Urothelium cell line (cell line): ENCODE results near the gene GRAMD2A.

ENCODE experiments used
- DNase-seq: peaks from one replicate; pipeline ENCODE4 v3.0.0; 2011; ENCODE audit warnings: low spot score, mixed read lengths
- FAIRE-seq: peaks from 2 replicates; lab custom pipeline; 2011; peaks lifted over from hg19 to GRCh38; lab: Jason Lieb, UNC

GRAMD2A gene

DNA sequence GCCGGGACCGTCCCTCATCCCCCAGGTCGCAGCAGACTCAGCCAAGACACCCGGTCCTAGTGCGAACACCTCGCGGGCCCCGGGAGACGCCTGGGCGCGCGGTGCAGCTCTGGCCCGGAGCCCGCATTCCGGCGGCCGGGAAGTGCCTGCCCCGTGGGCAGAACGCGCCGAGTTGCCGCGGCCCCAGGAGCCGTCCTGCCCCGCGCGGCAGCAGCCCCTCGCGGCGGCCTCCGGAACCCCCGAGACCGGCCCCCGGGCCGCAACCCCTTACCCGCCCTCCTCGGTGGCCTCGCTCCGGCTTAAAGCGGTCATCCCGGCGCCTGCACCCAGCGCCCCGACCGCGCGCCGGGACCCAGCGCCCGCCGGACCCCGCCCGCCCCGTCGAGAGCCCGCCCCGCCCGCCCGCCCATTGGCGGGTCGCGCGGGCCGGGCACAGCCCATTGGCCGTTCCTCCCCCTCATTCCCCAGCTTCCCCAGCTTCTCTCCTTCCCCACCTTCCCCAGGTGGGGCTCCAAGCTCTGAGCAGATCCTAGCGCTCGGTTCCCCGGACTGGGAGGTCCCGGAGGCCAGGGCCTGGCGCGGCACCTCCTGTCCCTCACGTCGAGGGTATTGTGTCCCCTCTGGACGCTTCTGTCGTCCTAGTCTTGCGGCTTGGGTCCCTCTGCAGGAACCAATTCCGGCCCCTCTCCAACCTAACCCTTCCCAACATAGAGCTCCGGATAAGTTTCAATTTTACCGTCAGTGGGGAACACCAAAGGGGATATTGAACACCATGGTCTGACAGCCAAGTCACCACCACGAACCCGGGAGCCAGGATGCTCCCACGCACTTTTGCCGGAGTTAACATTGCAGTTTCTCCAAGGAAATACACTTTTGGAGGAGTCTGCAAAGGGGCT lies at the start of gene GRAMD2A:
GRAMD2A (minus strand) TSS at position 328 of the 896 bp plus-strand sequence.
- DNase-seq (peak; percentile 86), FAIRE-seq (no peak)

DNA sequence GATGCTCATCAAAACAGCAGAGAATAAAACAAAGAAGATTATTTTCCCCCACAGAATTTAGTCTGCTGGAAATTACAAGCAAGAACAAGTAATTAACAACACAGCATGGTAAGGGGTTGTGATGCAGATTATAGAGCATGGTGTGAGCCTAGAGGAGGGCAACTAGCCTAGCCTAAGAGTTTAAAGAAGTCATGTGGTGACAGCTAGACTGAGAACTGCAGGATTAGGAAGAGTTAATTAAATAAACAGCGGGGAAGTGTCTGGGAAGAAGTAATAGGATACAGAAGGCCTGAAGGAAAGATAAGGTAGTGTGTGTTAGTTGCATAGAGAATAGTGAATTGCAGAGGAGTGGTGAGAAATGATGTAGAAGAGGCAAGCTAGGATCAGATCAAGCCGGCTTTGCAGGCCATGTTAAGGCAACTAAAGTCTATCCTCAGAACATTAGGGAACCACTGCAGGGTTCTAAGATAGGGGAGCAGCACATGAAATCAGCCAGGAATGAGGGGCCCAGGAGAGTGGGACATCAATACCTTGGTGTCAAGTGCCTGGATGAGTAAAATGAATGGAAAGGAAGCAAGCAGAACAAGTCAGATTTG lies 45.3 kb upstream of the GRAMD2A start:
- DNase-seq = no peak
- FAIRE-seq = no peak

DNA sequence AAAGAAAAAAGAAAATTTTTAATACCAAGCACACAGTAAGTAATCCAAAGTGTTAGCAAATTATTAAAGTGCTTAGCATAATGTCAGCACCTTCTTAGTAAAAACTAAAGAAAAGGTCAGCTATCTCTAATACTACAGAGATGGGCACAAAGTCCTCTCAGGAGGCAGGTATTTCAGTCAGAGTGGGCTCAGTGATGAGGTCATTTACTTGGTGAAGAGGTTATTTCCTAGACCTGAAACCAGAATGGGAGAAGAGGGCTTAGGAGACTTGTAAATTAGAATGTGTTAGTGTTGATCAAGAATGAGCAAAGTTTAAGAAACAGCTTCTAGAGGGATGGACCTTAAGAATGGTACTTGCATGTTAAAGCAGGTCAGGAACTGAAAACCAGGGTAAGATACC lies 42.1 kb upstream of the GRAMD2A start:
- DNase-seq = no peak
- FAIRE-seq = no peak

- DNase-seq = no peak
- no peak for FAIRE-seq
Measured at GRCh38 chr15:72238586-72238985, 41.0 kb upstream of the GRAMD2A start.

- DNase-seq (peak; percentile 30), FAIRE-seq (no peak)
Measured at GRCh38 chr15:72237853-72238224, 40.3 kb upstream of the GRAMD2A start.

DNA sequence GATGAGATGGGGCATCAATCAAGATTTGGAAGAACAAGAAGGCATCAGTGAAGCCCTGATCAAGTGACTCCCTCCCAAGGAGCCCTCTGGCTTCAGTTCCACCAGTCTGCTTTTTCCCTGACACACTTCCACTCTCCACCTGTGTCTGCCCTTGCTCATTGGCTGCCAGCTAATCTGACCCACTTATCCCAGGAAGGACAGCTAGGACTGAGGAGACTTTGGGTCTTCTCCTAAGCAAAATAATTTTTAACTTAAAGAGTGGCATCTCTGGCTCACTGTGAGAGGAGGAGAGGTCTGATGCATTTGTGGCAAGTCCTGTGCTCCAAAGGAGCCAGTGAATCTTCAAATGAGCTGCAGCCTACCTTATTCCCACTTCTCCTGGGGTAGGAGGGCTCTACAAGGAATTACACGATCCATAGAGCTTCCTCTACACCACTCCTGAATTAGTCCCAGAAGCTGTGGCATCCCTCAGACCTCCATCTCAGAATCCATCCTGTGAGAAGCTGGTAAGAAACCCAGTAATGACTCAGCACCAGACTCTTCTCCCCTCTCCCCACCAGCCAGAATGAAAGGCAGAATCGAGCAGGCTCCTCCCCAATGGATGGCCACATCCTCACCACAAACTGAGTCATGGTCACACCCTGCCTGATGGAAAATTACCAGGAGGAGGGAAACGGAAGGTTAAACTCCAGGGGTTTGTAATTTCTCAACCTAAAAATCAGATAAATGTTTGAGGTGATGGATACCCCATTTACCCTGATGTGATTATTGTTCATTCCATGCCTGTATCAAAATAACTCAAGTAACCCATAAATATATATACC lies 39.7 kb upstream of the GRAMD2A start:
- peak; percentile 95 for DNase-seq

GRCh38 chr15:72236381-72237003 lies 38.9 kb upstream of the GRAMD2A start:
- DNase-seq (no peak), FAIRE-seq (no peak)

More for the DNA sequence above, 39.7 kb upstream of the GRAMD2A start:
- peak; percentile 87 for FAIRE-seq

DNA sequence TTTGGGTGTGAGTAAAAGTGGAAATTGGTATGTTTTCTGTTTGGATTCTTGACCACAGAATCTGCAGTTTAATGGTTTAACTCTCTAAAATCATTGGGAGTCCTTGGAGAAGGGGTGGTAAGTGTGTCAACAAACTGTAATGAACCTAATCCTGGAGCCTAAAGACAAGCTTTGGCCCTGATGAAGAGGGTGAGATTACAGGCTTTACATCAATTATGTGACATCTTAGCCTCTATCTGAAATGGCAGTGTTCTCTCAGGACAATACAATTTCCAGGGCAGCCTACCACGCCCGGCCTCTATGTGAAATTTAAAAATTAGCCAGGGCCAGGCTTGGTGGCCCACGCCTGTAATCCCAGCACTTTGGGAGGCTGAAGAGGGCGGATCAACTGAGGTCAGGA lies 37.7 kb upstream of the GRAMD2A start:
- DNase-seq = no peak
- FAIRE-seq = no peak

- DNase-seq (no peak), FAIRE-seq (no peak)
Measured at GRCh38 chr15:72233769-72234168, 36.2 kb upstream of the GRAMD2A start.

GRCh38 chr15:72231833-72232478 lies 34.4 kb upstream of the GRAMD2A start:
- FAIRE-seq (no peak), DNase-seq (peak; percentile 54)

- FAIRE-seq (peak; percentile 17), DNase-seq (peak; percentile 95)
Measured at GRCh38 chr15:72231066-72231832, 33.7 kb upstream of the GRAMD2A start, which contains the start of gene PKM. Gene PKM, minus strand, starts transcription at chr15:72231190. Its CDS starts 12,093 bp downstream, at chr15:72219097.

DNA sequence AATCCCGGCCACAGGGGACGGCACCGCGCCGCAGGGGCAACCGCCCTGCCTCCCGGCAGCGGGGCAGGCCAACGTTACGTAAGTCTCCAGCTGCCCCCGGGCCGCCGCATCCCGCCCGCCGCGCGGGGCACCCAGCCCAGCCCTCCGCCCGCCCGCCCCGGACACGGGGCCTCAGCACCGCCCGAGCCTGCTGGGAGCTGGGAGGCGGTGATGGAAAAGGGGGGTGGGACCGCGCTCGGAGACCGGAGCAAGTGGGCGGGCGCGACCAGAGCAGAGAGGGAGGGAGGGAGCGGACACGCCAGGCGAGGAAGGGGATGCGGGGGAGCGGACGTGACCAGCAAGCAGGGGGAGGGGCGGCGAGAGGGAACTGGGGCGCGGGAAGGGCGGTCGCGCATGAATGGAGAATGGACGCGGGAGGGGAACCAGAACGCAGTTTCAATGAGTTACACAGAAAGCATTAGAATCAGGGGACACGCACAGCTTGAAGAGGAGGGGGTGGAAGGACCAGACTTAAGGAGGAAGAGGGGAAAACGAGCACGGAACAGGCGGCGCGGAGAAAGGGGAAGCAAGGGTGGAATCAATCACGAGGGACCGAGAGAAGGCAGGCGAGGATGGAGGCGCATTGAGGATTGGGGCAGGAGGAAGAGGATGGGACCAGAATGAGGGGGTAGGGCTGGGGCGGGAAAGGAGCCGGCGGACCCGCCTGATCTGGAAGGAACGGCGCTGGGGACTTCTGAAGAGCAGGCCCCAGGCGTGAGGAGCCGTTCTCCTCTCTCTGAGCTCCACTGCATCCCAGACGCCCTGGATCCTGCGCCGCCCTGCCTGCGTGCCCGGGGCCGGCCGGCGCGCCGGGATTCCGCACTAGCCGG lies 32.8 kb upstream of the GRAMD2A start:
- no peak for FAIRE-seq
- peak; percentile 81 for DNase-seq

- DNase-seq (no peak), FAIRE-seq (no peak)
Measured at GRCh38 chr15:72229947-72230196, 32.3 kb upstream of the GRAMD2A start.

GRCh38 chr15:72229076-72229946 lies 31.7 kb upstream of the GRAMD2A start:
- FAIRE-seq = no peak
- no peak for DNase-seq

- FAIRE-seq (no peak), DNase-seq (no peak)
Measured at GRCh38 chr15:72227720-72228119, 30.1 kb upstream of the GRAMD2A start.

GRCh38 chr15:72227192-72227586 lies 29.6 kb upstream of the GRAMD2A start:
- no peak for FAIRE-seq
- DNase-seq = no peak

GRCh38 chr15:72223278-72223677 lies 25.7 kb upstream of the GRAMD2A start:
- DNase-seq (no peak), FAIRE-seq (no peak)

DNA sequence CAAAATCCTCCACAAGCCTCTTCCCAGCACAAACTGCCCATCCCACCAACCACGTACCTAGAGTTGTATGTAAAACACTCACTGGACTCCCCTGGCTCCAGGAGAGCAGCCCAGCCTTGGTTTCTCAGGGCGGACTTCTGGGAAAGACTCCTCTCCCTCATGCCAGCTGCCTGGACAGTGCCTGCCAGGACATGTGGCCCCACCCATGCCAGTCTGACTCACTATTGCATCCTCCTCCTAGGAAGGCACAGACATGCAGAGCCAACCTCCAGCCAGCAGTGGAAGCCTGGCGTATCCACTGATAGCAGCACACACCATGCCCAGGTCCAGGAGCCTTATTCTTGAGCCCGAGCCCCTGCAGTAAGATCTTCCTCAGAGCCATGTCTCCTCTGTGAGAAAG lies 24.8 kb upstream of the GRAMD2A start:
- peak; percentile 47 for DNase-seq
- no peak for FAIRE-seq
